HG03442 (cell line): ENCODE measurements around the gene SURF2.
A peak's percentile ranks its signal among the peaks of the same experiment; 100 is the strongest.

ENCODE experiments used
- ATAC-seq: cut with Tn5 transposase; IDR thresholded peaks from one replicate; pipeline ENCODE4 v1.9.1; 2021; ENCODE audit warnings: mild to moderate bottlenecking, moderate library complexity; ENCODE audit not compliant: unreplicated experiment

Gene SURF2

GRCh38 chr9:133353548-133353947 is 2.8 kb upstream of the SURF2 start:
- ATAC-seq: no peak

DNA sequence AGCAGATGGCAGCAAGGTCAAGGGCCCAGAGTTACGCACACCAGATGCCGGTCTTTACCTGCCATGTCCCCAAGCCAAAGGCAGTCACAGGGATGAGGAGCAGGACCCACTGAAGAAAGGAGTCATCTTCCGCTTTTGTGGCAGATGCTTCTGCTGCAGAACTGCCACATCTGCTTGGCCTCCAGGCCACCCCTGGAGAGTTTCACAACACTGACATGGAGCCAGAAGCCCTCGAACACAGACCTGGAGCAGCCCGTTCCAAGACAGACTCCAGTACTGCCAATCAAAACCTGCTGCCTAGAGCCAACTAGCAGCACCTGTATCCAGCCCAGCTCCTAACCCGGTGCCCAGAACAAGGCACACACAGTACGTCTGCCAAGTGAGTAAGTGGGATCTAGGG is 1.6 kb upstream of the SURF2 start:
- no peak for ATAC-seq

DNA sequence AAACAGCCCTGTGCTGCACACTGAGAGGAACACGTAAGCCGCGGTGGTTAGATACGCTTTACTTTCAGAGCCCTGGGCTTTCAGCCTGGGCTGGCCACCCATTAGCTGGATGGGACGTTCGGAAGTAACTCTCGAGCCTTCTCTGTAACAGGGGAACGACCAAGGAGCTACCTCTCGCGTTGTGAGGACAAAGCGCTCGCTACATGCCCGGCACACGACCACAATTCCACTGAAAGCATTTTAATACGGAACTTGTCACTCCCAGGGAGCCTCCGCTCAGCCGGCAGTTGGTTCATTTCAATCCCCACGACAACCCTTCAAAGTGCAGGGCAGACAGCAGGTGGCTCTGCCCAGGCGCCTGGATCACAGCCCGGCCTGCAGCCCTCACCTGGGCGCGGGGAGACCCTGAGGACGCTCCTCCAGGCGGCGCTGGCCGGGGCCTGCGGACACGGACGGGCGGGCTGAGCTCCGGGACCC is 431 bp upstream of the SURF2 start:
- ATAC-seq: peak; percentile 27

DNA sequence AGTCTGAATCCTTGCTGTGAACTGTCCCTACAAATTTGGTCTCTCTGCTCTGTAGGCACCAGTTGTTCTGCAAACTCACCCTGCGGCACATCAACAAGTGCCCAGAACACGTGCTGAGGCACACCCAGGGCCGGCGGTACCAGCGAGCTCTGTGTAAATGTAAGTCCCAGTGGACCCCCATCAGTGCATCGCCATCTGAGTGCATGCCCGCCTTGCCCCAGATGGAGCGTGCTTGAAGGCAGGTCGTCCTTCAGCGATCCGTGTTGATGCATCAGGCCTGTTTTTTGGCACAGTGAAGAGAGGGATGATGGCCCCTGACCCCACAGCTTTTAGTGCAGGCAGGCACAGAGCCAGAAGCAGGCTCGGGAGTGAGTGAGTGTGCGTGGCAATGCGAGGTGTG is 1.3 kb downstream of the SURF2 start:
- ATAC-seq: no peak

DNA sequence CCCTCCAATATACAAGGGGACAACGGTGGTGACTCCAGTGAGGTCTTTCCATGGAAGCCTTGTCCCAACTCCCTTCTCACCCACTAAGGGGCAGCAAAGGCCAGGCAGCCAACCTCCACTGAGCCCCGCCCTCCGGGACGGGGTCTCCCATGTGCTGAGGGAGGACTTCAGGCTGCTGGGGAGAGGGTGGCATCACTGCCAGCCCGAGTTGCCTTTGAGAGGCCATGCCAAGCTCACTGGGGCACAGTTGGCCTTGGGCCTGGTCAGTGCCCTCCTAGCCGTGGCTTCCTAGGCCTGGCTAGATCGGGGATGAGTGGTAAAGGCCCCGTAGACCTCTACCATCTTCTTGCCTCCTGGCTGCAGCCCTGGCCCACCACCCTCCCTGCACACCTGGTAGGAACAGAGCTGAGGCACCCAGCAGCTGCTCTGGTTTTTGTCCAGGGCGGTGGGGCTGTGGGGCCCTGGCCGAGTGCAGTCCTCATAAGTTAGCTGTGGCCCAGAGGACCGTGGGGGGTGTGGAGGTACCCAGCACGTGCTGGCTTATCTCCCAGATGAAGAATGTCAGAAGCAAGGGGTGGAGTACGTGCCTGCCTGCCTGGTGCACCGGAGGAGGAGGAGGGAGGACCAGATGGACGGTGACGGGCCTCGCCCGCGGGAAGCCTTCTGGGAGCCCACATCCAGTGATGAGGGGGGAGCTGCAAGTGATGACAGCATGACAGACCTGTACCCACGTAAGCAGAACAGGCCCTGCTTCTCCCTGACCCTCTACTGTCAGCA is 3.2 kb downstream of the SURF2 start:
- no peak for ATAC-seq

GRCh38 chr9:133360400-133361393 is 4.3 kb downstream of the SURF2 start:
- no peak for ATAC-seq

DNA sequence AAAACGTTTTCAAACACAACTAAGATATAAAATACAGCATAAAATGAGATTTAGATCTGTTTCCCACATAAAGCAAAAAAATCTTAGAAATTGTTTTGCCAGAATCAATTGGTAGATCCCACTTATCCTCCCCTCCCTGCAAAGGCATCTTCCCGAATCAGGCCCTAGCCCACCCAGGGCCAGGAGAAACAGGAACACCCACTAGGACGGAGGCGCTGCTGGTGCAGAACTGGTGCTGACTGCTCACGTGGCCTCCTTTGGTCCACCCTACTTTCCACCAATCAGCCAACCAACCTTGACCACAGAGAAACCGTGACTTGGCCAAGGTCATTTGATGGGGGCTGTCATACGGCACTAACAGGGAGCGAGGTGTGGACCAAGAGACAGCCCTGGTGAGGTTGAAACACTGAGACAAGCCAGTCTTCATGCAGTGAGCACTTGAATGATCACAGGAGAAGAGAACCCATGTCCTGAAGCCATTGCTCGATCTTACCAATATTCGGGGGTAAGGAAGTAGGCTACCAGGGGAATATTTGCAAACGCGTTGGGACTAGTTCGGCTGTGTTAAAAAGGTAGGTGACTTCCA is 5.2 kb downstream of the SURF2 start:
- ATAC-seq: no peak

DNA sequence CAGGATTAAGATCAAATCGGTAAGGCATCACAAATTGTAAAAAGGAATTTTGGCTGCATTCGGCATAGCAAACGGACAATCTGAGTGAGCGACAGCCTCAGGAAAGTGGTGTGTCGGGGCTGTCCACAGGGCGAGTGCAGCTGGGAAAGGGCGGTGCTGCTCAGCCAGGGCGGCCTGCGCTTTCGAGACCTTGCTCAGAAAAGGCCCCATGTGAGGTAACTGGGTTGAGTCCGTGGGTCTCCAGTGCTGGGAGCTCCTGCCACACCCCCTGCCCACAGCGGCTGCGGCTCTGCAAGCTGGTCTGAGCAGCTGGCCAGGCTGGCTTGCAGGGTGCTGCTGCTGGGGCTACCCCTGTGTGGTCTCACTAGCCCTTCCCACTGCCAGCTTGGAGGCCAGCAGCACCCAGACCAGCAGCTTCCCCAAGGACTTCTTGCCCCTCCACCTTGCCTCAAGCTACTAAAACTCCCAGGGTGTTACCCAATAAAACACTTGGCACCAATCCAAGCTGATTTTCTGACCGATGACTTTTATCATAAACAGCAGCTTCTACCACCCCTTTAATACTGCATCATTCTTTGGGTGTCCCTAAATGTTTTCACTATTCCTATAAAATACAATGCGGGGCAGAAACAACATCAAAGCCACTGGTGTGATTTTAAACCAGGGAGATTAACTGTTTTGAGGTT is 6.2 kb downstream of the SURF2 start:
- ATAC-seq: no peak

DNA sequence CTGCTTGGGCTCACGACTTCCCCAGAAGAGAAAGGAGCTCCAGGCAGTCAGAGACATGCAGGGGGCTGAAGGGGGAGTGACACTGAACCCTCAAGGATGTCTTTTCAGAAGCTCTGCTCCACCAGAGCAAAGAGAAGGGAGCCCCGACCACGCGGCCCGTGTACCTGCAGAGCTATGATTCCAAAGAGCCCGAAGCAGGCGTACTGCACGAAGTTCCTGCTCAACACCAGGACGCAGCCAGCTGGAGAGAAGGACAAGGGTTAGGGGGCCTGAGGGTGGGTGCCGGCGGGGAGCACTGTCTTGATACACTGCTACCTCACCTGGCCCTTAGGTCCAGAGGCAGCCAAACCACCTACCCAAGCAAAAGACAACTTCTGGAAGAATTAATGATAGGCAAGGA is 10.1 kb downstream of the SURF2 start:
- no peak for ATAC-seq

DNA sequence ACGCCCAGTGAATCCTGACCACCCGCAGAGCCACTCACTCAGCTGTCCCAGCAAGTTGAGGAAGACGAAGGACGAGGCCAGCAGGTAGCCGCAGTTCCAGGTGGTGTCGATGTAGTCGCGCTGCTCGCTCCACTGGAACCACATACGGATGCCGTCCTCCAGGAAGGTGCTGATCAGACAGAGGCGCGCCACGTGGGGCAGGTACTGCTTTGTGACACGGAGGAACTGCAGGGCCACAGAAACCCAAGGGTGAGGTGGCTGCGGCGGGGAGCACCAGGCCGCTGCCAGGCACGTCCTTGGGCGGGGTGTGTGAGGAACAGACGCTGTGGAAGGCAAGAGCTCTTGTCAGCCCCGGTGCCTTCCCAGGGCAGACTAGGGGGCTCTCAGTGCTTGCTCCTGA is 10.9 kb downstream of the SURF2 start:
- no peak for ATAC-seq

GRCh38 chr9:133367778-133368177 is 11.4 kb downstream of the SURF2 start:
- no peak for ATAC-seq

- no peak for ATAC-seq
Measured at GRCh38 chr9:133368249-133368881, 12.0 kb downstream of the SURF2 start.

DNA sequence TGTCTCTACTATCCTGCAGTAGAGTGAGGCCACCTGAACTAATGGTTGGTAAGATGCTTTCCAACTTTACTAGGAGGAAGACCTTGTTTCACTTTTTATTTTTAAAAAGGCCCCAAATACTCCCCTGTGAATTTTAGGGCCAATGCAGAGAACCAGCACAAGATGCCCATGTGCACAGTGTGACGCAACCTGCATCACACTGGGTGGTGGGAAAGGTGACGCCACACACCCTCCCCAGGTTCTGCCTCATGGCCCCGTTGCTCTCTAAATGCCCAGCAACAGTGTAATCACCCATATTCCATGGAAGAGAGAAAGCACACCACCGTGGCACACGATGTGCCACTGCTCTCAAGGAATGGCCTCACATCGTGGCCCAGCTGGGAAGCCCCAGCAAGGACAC is 13.1 kb downstream of the SURF2 start:
- no peak for ATAC-seq

DNA sequence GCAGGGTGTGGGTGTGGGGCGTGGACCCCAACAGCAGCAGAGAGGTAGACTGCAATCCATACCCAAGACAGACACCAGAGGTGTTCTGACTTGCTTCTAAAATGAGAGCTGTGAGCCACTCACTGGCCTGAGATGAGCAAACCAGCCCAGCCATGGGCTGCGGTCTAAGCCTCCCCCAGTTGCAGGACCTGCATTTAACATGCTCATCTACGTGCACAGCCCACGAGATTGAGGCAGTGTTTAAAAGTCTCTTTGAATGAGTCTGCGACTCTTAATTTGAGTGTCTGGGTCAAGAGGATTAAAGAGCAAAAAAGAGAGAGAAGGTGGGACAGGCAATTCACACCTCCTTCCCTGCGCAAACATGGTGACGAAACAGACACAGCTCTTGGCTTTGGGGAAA is 13.6 kb downstream of the SURF2 start:
- ATAC-seq: no peak

GRCh38 chr9:133370685-133371084 is 14.3 kb downstream of the SURF2 start:
- no peak for ATAC-seq

GRCh38 chr9:133371261-133371711 is 14.9 kb downstream of the SURF2 start:
- no peak for ATAC-seq

GRCh38 chr9:133372144-133372543 is 15.8 kb downstream of the SURF2 start:
- ATAC-seq: no peak

GRCh38 chr9:133374612-133375115 is 18.3 kb downstream of the SURF2 start:
- no peak for ATAC-seq

- peak; percentile 8 for ATAC-seq
Measured at GRCh38 chr9:133375116-133375723, 18.9 kb downstream of the SURF2 start.
